GM04504 (cell line): ENCODE measurements around the gene MAP3K9.

ENCODE experiments used
- DNase-seq: peaks from one replicate; pipeline ENCODE4 v3.0.0-alpha.2; 2012; ENCODE audit warnings: low read depth

The MAP3K9 gene

GRCh38 chr14:70821584-70822529 is 12.5 kb upstream of the MAP3K9 start:
- no peak for DNase-seq

- DNase-seq: no peak
Observed at GRCh38 chr14:70816525-70816924, 7.2 kb upstream of the MAP3K9 start.

- DNase-seq: no peak
Observed at GRCh38 chr14:70814466-70814865, 5.2 kb upstream of the MAP3K9 start.

- no peak for DNase-seq
Observed at GRCh38 chr14:70812124-70812818, 3.0 kb upstream of the MAP3K9 start.

- no peak for DNase-seq
Observed at GRCh38 chr14:70811578-70811977, 2.3 kb upstream of the MAP3K9 start.

- DNase-seq: no peak
Observed at GRCh38 chr14:70811050-70811449, 1.7 kb upstream of the MAP3K9 start.

- no peak for DNase-seq
Observed at GRCh38 chr14:70810621-70811020, 1.3 kb upstream of the MAP3K9 start.

- no peak for DNase-seq
Observed at GRCh38 chr14:70808416-70809224, 693 bp downstream of the MAP3K9 start.

- DNase-seq: no peak
Observed at GRCh38 chr14:70807898-70808415, 1.4 kb downstream of the MAP3K9 start.

- no peak for DNase-seq
Observed at GRCh38 chr14:70804556-70805162, 4.7 kb downstream of the MAP3K9 start.

- DNase-seq: no peak
Observed at GRCh38 chr14:70803321-70804310, 5.7 kb downstream of the MAP3K9 start.

GRCh38 chr14:70802379-70802778 is 6.9 kb downstream of the MAP3K9 start:
- no peak for DNase-seq

- no peak for DNase-seq
Observed at GRCh38 chr14:70801836-70802235, 7.5 kb downstream of the MAP3K9 start.

GRCh38 chr14:70796551-70796950 is 12.8 kb downstream of the MAP3K9 start:
- no peak for DNase-seq

- DNase-seq: no peak
Observed at GRCh38 chr14:70794294-70794693, 15.0 kb downstream of the MAP3K9 start.

- DNase-seq: no peak
Observed at GRCh38 chr14:70793637-70794036, 15.7 kb downstream of the MAP3K9 start.

- no peak for DNase-seq
Observed at GRCh38 chr14:70792939-70793338, 16.4 kb downstream of the MAP3K9 start.

- no peak for DNase-seq
Observed at GRCh38 chr14:70791971-70792370, 17.3 kb downstream of the MAP3K9 start.

GRCh38 chr14:70789961-70790360 is 19.4 kb downstream of the MAP3K9 start:
- no peak for DNase-seq

GRCh38 chr14:70789361-70789760 is 20.0 kb downstream of the MAP3K9 start:
- DNase-seq: peak; percentile 23
